GM19463 (cell line): ENCODE results near the gene ART4.

Source experiments
- ATAC-seq: cut with Tn5 transposase; IDR thresholded peaks from one replicate; pipeline ENCODE4 v1.9.1; 2021; ENCODE audit warnings: mild to moderate bottlenecking, moderate library complexity; ENCODE audit not compliant: unreplicated experiment

Gene ART4, protein sequence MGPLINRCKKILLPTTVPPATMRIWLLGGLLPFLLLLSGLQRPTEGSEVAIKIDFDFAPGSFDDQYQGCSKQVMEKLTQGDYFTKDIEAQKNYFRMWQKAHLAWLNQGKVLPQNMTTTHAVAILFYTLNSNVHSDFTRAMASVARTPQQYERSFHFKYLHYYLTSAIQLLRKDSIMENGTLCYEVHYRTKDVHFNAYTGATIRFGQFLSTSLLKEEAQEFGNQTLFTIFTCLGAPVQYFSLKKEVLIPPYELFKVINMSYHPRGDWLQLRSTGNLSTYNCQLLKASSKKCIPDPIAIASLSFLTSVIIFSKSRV

DNA sequence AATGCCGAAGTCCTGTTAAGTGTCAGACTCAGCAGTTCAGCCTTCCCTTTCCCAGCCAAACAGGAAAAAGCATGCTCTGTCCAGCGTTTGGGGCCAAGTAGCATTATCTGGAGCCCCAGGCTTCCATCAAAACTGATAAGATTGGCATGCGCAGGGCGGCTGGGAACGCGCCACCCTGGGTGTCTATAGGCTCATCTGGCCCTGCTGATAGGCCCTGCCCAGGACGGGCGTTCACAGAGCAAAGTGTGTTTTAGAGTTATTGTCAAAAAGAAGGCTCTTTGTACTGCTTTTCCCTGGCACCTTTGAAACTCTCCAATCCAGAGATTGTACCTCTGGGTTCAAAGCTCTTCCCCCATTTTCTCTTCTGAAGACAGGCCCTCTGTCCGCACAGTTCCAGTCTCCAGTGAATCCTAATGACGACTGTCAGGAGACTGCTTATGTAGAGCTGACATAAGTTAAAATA lies at the start of gene ART4:
Gene ART4 (minus strand): TSS at position 102 of the 463 bp plus-strand sequence. CDS start 413 bp downstream, outside the sequence.
- ATAC-seq, result no peak

DNA sequence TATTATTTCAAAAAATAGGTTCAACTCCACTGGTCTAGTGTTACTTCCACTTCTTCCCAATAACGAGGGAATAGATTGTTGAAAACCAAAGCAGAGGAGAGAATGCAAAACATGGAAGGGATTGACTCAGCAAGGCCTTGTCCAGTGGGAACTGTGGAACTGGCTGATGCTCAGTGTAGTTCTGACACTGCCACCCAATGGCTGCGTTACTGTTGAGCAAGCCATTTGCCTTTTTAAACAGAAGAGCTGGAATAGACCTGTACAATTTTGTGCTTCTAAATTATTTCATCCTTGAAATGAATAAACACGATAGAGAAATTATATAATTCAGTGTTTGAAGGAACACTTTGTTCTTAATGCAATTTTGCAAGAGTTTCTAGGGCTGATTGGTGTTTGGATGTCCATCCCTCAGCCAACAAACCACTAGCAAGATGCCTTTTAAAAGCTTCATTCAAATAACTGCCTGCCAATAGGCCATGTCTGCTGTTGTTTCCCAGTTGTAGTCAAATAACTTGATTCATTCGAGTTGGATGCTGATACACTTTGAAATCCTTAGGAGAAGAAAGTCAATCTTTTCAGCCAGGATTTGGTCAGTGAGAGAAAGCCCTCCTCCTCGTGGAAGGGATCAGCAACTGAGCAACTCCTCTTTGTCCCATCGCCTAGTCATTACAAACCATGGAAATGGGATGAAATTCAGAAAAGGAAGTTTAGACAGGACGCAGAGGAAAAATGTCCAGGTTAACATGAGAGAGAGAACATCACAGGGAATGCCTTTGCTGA lies 49.6 kb upstream of the ART4 start:
- ATAC-seq, result no peak

DNA sequence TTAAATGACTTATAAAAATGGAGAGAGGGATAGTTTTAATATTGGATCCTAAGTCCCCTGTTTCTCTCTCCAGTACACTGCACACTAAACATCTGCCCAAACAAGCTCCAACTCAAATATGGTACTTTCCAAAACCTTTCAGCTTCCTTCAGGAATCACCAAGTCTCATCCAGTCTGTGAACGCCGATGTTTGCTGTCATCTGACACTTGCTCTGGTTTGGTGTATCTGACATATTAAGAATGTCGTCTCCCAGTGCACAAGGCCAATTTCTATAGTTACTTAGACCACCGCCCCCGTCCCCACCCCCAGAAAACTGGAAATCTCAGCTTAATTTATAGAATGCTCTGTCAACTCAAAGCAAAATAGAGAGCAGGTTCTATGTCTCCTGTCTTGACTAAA lies 47.4 kb upstream of the ART4 start:
- no peak for ATAC-seq

DNA sequence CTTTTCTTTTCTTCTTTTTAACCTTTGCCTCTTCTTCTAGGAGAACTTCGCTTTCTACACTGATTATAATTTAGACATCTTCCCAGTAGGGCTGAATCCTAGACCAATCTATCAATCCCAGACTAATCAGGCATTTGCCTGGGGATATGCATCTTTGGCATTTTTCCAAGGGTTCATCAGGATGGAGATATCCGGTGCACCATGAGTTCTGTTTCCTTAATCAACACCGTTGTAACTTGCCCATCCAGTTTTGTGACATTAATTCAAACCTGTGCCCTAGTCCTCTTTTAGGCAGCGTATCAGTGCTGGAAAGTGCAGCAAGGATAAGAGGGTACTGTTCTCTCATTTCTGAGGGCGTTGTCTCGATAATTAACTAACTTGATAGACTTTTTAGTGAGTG lies 42.9 kb upstream of the ART4 start:
- no peak for ATAC-seq

GRCh38 chr12:14885718-14886221 lies 42.4 kb upstream of the ART4 start, which contains the start of gene MGP:
Gene MGP (minus strand): TSS chr12:14885854. CDS start chr12:14885791, 63 bp downstream.
- no peak for ATAC-seq

- peak; percentile 98 for ATAC-seq
Measured at GRCh38 chr12:14884458-14884878, 41.1 kb upstream of the ART4 start.

DNA sequence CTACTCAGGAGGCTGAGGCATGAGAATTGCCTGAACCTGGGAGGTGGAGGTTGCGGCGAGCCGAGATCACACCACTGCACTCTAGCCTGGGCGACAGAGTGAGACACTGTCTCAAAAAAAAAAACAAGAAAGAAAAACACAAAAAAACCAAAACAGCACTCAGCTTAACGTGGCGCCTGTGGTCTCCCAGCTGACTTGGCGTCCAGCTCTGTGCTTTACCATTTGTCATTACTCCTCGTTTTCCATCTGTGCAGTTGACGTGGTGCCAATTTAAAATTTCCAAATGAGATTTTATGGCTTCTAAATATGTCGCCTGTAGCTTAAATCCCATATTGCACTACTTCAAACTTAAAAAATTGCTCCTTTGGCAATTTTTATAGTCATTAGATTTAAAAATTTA lies 40.4 kb upstream of the ART4 start:
- no peak for ATAC-seq

- ATAC-seq, result no peak
Measured at GRCh38 chr12:14880890-14881453, 37.6 kb upstream of the ART4 start.

- ATAC-seq, result no peak
Measured at GRCh38 chr12:14879222-14879933, 36.1 kb upstream of the ART4 start.

DNA sequence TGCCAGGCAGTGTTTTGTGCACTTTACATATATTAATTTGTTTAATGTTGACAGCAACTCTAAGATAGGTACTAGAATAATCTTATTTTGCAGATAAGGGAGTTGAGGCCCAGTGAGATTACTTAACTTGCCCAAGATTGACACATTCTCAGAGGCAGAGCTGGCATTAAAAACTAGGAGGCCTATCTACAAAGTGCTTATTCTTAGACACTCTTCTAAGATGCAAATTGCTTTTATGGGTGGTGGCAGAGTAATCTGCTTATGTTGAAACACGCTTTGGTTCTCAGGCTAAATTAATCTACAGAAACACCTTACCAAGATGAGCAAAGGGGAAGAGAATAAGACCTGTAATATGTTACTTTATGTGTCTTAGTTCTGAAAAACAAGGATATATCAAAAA lies 35.2 kb upstream of the ART4 start:
- ATAC-seq, result no peak

GRCh38 chr12:14876833-14877232 lies 33.5 kb upstream of the ART4 start:
- ATAC-seq, result no peak

- no peak for ATAC-seq
Measured at GRCh38 chr12:14874882-14875281, 31.6 kb upstream of the ART4 start.

GRCh38 chr12:14873440-14874185 lies 30.3 kb upstream of the ART4 start:
- no peak for ATAC-seq

DNA sequence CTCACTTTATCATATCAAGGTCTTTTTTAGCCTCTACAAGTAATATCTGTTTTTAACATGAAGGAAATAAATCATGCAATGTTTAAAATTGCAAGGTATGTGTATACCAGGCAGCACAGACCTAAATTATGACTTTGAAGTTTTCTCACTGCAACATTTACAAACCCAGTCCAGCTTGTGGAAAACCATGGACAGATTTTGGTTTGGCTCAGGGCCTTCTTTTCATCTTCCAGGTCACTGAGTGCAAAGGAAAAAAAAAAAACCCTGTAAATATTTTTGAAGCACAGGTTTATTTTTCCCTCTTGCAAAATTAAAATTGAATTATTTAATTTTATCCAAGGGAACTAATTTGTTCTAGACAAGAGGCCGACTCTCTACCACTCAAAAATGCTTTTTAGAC lies 28.6 kb upstream of the ART4 start:
- ATAC-seq, result no peak

GRCh38 chr12:14871247-14871646 lies 27.9 kb upstream of the ART4 start:
- ATAC-seq, result no peak

- no peak for ATAC-seq
Measured at GRCh38 chr12:14868916-14869506, 25.7 kb upstream of the ART4 start.

DNA sequence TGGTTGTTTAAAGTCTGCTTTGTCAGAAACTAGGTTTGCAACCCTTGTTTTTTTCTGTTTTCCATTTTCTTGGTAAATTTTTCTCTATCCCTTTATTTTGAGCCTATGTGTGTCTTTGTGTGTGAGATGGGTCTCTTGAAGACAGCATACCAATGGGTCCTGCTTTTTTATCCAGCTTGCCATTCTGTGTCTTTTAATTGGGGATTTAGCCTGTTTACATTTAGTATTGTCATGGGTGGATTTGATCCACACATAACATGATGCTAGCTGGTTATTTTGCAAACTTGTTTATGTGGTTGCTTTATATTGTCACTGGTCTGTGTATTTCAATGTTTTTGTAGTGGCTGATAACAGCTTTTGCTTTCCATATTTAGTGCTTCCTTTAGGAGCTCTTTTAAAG lies 17.2 kb upstream of the ART4 start:
- no peak for ATAC-seq

- ATAC-seq, result no peak
Measured at GRCh38 chr12:14858513-14858912, 15.2 kb upstream of the ART4 start.

- ATAC-seq, result no peak
Measured at GRCh38 chr12:14854586-14855183, 11.4 kb upstream of the ART4 start.
